ENCODE results near the gene TMOD4.

DNA sequence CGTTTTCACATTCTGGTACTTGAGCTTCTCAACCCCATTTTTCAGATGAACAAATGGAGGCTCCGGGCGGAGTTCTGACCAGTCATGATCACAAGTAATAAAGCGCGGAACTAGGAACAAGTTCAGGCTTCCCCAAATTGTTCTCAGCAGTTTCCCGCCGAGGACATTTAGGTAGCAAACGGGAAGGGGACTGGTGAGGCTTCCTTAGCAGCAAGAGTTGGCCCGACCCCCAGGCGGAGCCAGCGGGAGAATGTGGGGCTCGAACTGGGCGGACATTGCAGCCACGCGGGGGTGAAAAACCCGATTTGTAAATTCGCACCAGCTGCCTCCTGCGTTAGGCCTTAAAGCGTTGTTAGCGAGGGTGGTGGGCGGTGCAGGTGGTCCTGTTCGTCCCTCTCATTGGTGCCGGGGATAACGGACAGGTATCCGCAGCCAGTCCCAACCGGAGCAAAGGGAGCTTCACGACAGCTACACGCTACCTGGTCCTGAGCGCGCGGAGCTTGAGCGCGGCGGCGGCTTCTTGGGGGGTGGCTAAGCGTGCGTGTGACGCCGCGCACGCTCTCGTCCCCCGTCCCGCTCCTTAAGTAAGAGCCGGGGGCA, 44.7 kb downstream of the TMOD4 start:
- TF ChIP-seq BHLHE40 (IDR thresholded peaks at IDR 0.05; ENCODE audit: borderline replicate concordance), result no peak
- no peak for TF ChIP-seq SP1 (IDR thresholded peaks at IDR 0.05)
- no peak for TF ChIP-seq ZNF384 (IDR thresholded peaks at IDR 0.05)
- TF ChIP-seq, protein P1, sequence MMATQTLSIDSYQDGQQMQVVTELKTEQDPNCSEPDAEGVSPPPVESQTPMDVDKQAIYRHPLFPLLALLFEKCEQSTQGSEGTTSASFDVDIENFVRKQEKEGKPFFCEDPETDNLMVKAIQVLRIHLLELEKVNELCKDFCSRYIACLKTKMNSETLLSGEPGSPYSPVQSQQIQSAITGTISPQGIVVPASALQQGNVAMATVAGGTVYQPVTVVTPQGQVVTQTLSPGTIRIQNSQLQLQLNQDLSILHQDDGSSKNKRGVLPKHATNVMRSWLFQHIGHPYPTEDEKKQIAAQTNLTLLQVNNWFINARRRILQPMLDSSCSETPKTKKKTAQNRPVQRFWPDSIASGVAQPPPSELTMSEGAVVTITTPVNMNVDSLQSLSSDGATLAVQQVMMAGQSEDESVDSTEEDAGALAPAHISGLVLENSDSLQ (IDR thresholded peaks at IDR 0.05), result no peak; the same call in 1 of the 2 replicates
- no peak for TF ChIP-seq FOXA1 (IDR thresholded peaks at IDR 0.05)
- TF ChIP-seq ELF4 (IDR thresholded peaks at IDR 0.05), result no peak
- TF ChIP-seq TARDBP (IDR thresholded peaks at IDR 0.05), result no peak
- no peak for TF ChIP-seq L3MBTL2 (conservative IDR thresholded peaks at IDR 0.05)
- TF ChIP-seq CTBP1 (IDR thresholded peaks at IDR 0.05; ENCODE audit: borderline replicate concordance), result no peak
- no peak for TF ChIP-seq FOXK2 (IDR thresholded peaks at IDR 0.05)
- no peak for TF ChIP-seq HDGF (IDR thresholded peaks at IDR 0.05; ENCODE audit: borderline replicate concordance)
- no peak for TF ChIP-seq FOXM1 (IDR thresholded peaks at IDR 0.05; ENCODE audit: borderline replicate concordance)
- TF ChIP-seq NFRKB (IDR thresholded peaks at IDR 0.05), result no peak
- TF ChIP-seq SUZ12 (IDR thresholded peaks at IDR 0.05), result no peak
